SK-N-SH (cell line): ENCODE results near the gene FIGN. TPM values are rescaled to one million over a fixed set of nuclear protein-coding genes. Genes with fewer than 3 reads are reported as not detected.

Source experiments
- CTCF ChIA-PET: fragments of 300-600, 350-600 bp; formaldehyde crosslinking; extraction: SDS; loops from one replicate; lab custom pipeline; 2021; lab: Yijun Ruan, JAX
- POLR2A ChIA-PET: fragments of 350-600 bp; sonication (Branson Sonifier 250); formaldehyde crosslinking; extraction: SDS; loops from one replicate; lab custom pipeline; 2020; ENCODE audit warnings: antibody characterized with exemption, inconsistent platforms; lab: Yijun Ruan, JAX
- DNase-seq: peaks from one replicate; pipeline ENCODE4 v3.0.0; 2012
- H2AFZ ChIP-seq: fragments of 200-600 bp; sonication (generic); 2 replicates; pipeline ENCODE4 v1.8.1; 2016; ENCODE audit warnings: antibody characterized with exemption, mild to moderate bottlenecking, low read depth
- H3F3A ChIP-seq: fragments of 200-600 bp; sonication (generic); replicated peaks from 2 replicates; pipeline ENCODE3; 2016; ENCODE audit warnings: antibody characterized with exemption, mild to moderate bottlenecking; ENCODE audit not compliant: insufficient read depth
- H3K27ac ChIP-seq, 2 experiments: fragments of 200-500 bp in 1 of 2; fragments of 200-600 bp in 1 of 2; sonication (Bioruptor generic) in 1 of 2; sonication (generic), shearing (Covaris generic) in 1 of 2; 2 replicates each; pipeline versions ENCODE4 v1.5.1 to v1.6.1; 2014 to 2016; ENCODE audit warnings: low read depth in 2 of 2, inconsistent platforms in 1 of 2, low read length in 1 of 2, mild to moderate bottlenecking in 1 of 2, mixed read lengths in 1 of 2
- H3K27me3 ChIP-seq: fragments of 200-600 bp; sonication (generic), shearing (Covaris generic); 2 replicates; pipeline ENCODE4 v1.6.1; 2016; ENCODE audit warnings: mixed run types; ENCODE audit not compliant: insufficient read depth
- H3K36me3 ChIP-seq, 2 experiments: fragments of 200-500 bp in 1 of 2; fragments of 200-600 bp in 1 of 2; sonication (Bioruptor generic) in 1 of 2; sonication (generic) in 1 of 2; replicated peaks in 1 of 2; 2 replicates each; pipeline versions ENCODE3 to v1.5.1; 2014 to 2016; ENCODE audit warnings: low read length in 1 of 2, mild to moderate bottlenecking in 1 of 2; ENCODE audit not compliant: insufficient read depth in 2 of 2, control insufficient read depth in 1 of 2
- H3K4me1 ChIP-seq, 2 experiments: fragments of 200-500 bp in 1 of 2; fragments of 200-600 bp in 1 of 2; sonication (Bioruptor generic) in 1 of 2; sonication (generic), shearing (Covaris generic) in 1 of 2; 2 replicates each; pipeline versions ENCODE4 v1.5.1 to v1.6.1; 2014 to 2016; ENCODE audit warnings: low read depth in 1 of 2, low read length in 1 of 2, mixed run types in 1 of 2; ENCODE audit not compliant: insufficient read depth in 2 of 2, control insufficient read depth in 1 of 2
- H3K4me2 ChIP-seq: fragments of 200-600 bp; sonication (generic), shearing (Covaris generic); 2 replicates; pipeline ENCODE4 v1.6.1; 2017; ENCODE audit warnings: mixed run types
- H3K4me3 ChIP-seq, 2 experiments: fragments of 200-500 bp in 1 of 2; fragments of 200-600 bp in 1 of 2; sonication (Bioruptor generic) in 1 of 2; sonication (generic), shearing (Covaris generic) in 1 of 2; 2 replicates each; pipeline versions ENCODE4 v1.5.1 to v1.8.1; 2014 to 2016; ENCODE audit warnings: low read depth in 2 of 2, inconsistent platforms in 1 of 2, low read length in 1 of 2, mild to moderate bottlenecking in 1 of 2, mixed read lengths in 1 of 2, moderate library complexity in 1 of 2
- H3K79me2 ChIP-seq: fragments of 200-600 bp; sonication (generic); 2 replicates; pipeline ENCODE4 v1.8.1; 2017; ENCODE audit warnings: mild to moderate bottlenecking; ENCODE audit not compliant: insufficient read depth
- H3K9ac ChIP-seq: fragments of 200-600 bp; sonication (generic); 2 replicates; pipeline ENCODE4 v1.6.1; 2017; ENCODE audit warnings: mixed run types
- H3K9me2 ChIP-seq: fragments of 200-600 bp; sonication (generic); 2 replicates; pipeline ENCODE4 v1.6.1; 2017; ENCODE audit warnings: mixed run types
- H3K9me3 ChIP-seq: fragments of 200-600 bp; sonication (generic); 2 replicates; pipeline ENCODE4 v1.6.1; 2017; ENCODE audit warnings: mixed run types, mild to moderate bottlenecking, moderate library complexity
- H4K20me1 ChIP-seq: fragments of 200-600 bp; sonication (generic); 2 replicates; pipeline ENCODE4 v1.6.1; 2017; ENCODE audit warnings: mild to moderate bottlenecking, mixed run types; ENCODE audit not compliant: insufficient read depth
- FOSL2 ChIP-seq: IDR thresholded peaks from 2 replicates; pipeline ENCODE4 v1.4.0; 2012; ENCODE audit warnings: low read depth, mild to moderate bottlenecking, moderate library complexity, borderline replicate concordance
- GABPA ChIP-seq: IDR thresholded peaks from 2 replicates; pipeline ENCODE4 v1.4.0; 2012; ENCODE audit warnings: low read depth, mild to moderate bottlenecking
- MEF2A ChIP-seq: IDR thresholded peaks from 2 replicates; pipeline ENCODE4 v1.4.0; 2012; ENCODE audit warnings: low read depth, borderline replicate concordance
- RCOR1 ChIP-seq: fragments of 150-350 bp; IDR thresholded peaks from 2 replicates; pipeline ENCODE4 v1.6.1; 2017; ENCODE audit warnings: antibody characterized with exemption, low read length
- TAF1 ChIP-seq: IDR thresholded peaks from 2 replicates; pipeline ENCODE4 v1.6.1; 2012; ENCODE audit warnings: low read depth, mild to moderate bottlenecking, low read length, moderate library complexity, borderline replicate concordance
- YY1 ChIP-seq: IDR thresholded peaks from 2 replicates; pipeline ENCODE4 v1.4.0; 2012; ENCODE audit warnings: low read depth, mild to moderate bottlenecking
- WGBS: methylation state at CpG from one replicate; pipeline ENCODE4 v1.1.6; 2017; ENCODE audit warnings: low lambda C conversion rate; 5-methylcytosine and 5-hydroxymethylcytosine counted together
- polyA plus RNA-seq, 3 experiments: library from polyadenylated mRNA; depleted of rRNA; stranded (reverse); fragments of >200 nt; gene quantifications; 2 replicates each; pipeline ENCODE4 v1.2.3, GENCODE V29; 2012
- TF ChIP-seq, protein P1 (sequence below): fragments of 150-350 bp; IDR thresholded peaks from 2 replicates; pipeline ENCODE4 v1.6.1; 2016; ENCODE audit warnings: mild to moderate bottlenecking, low read depth, low read length
- TF ChIP-seq, protein P2 (sequence below): IDR thresholded peaks from 2 replicates; pipeline ENCODE4; 2012
- TF ChIP-seq, protein P3 (sequence below): fragments of 200-600 bp; sonication (generic); IDR thresholded peaks from 2 replicates; pipeline ENCODE4 v1.6.1; 2017; ENCODE audit warnings: antibody characterized with exemption, mild to moderate bottlenecking, moderate library complexity
- TF ChIP-seq, protein P4 (sequence below): IDR thresholded peaks from 2 replicates; pipeline ENCODE4 v1.4.0; 2012; ENCODE audit warnings: low read depth, borderline replicate concordance

FIGN gene
- polyA plus RNA-seq, 1 of the 3 experiments (the other 2 are of a cell fraction), result 0.74 TPM

DNA sequence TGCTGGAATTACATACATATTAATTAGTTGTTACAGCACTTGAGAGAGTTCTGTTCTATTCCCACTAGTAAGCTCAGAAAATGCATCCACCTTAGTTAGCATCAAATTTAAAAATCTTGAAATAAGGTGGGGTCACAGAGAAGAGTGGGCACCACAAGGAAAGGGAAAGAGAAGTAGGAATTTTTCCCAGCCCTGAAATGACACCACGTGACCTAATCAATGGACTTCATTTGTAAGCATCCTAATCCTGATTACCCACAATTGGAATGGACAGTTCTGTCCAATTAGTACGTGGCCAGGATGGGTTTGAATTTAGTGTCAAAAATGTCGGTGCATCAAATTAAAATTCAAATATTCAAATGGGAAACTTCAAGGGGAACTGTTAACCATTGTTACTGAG is 186.8 kb downstream of the FIGN start:
- Histone ChIP-seq H3K4me1 (no peaks in the 10 kb centered on the region; a peak in 1 of 4 replicates), H3K4me2 (no peak overlapping the region), H3K79me2 (no peaks in the 10 kb centered on the region), H3K9ac (no peak overlapping the region), H3K27me3 (no peaks in the 10 kb centered on the region), H3K9me3 (no peaks in the 10 kb centered on the region), H3K4me3 (no peak overlapping the region), H3K27ac (no peak overlapping the region), H4K20me1 (no peaks in the 10 kb centered on the region), H3F3A (peaks cover 4% of the 10 kb centered on the region), H2AFZ (no peak overlapping the region), H3K36me3 (no peaks in the 10 kb centered on the region), H3K9me2 (no peaks in the 10 kb centered on the region)
- WGBS, result 78% methylated on average over 3 of the region's 3 CpGs
- TF ChIP-seq MEF2A, result no peak
- TF ChIP-seq, protein P1, sequence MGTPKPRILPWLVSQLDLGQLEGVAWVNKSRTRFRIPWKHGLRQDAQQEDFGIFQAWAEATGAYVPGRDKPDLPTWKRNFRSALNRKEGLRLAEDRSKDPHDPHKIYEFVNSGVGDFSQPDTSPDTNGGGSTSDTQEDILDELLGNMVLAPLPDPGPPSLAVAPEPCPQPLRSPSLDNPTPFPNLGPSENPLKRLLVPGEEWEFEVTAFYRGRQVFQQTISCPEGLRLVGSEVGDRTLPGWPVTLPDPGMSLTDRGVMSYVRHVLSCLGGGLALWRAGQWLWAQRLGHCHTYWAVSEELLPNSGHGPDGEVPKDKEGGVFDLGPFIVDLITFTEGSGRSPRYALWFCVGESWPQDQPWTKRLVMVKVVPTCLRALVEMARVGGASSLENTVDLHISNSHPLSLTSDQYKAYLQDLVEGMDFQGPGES, result no peak
- TF ChIP-seq, protein P2, sequence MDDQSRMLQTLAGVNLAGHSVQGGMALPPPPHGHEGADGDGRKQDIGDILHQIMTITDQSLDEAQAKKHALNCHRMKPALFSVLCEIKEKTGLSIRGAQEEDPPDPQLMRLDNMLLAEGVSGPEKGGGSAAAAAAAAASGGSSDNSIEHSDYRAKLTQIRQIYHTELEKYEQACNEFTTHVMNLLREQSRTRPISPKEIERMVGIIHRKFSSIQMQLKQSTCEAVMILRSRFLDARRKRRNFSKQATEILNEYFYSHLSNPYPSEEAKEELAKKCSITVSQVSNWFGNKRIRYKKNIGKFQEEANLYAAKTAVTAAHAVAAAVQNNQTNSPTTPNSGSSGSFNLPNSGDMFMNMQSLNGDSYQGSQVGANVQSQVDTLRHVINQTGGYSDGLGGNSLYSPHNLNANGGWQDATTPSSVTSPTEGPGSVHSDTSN, result no peak
- TF ChIP-seq RCOR1, result no peak
- no peak for TF ChIP-seq YY1
- no peak for TF ChIP-seq FOSL2
- TF ChIP-seq, protein P3, sequence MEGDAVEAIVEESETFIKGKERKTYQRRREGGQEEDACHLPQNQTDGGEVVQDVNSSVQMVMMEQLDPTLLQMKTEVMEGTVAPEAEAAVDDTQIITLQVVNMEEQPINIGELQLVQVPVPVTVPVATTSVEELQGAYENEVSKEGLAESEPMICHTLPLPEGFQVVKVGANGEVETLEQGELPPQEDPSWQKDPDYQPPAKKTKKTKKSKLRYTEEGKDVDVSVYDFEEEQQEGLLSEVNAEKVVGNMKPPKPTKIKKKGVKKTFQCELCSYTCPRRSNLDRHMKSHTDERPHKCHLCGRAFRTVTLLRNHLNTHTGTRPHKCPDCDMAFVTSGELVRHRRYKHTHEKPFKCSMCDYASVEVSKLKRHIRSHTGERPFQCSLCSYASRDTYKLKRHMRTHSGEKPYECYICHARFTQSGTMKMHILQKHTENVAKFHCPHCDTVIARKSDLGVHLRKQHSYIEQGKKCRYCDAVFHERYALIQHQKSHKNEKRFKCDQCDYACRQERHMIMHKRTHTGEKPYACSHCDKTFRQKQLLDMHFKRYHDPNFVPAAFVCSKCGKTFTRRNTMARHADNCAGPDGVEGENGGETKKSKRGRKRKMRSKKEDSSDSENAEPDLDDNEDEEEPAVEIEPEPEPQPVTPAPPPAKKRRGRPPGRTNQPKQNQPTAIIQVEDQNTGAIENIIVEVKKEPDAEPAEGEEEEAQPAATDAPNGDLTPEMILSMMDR, result no peak
- TF ChIP-seq TAF1, result no peak
- TF ChIP-seq, protein P4, sequence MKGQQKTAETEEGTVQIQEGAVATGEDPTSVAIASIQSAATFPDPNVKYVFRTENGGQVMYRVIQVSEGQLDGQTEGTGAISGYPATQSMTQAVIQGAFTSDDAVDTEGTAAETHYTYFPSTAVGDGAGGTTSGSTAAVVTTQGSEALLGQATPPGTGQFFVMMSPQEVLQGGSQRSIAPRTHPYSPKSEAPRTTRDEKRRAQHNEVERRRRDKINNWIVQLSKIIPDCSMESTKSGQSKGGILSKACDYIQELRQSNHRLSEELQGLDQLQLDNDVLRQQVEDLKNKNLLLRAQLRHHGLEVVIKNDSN, result no peak
- no peak for TF ChIP-seq GABPA
- DNase-seq, result no peak
- POLR2A ChIA-PET, result no interaction called here
- CTCF ChIA-PET, result interaction anchor here (0.6 to 1.2 kb wide), 2 partner anchors 203 to 1627 kb away, joined by 3 read pairs; no protein-coding TSS in a partner anchor
